ENCODE results near the gene GPR148.
"Not testable (repeated sequence)": the region's sequence is repeated elsewhere in the genome, so short reads cannot be mapped to it uniquely, and the experiment has no call there.

The GPR148 gene

GRCh38 chr2:130728549-130729316 is at the start of gene GPR148:
Gene GPR148, plus strand, starts transcription at chr2:130729070. Its CDS starts 82 bp downstream, at chr2:130729152.
- Mint-ChIP-seq H3K27me3 (peaks cover 21% of the 10 kb centered on the region), H3K27ac (no peak within 1 kb of the TSS), H3K4me3 (peak within 1 kb of the TSS; percentile 21), H3K9me3 (no peaks in the 10 kb centered on the region), H3K36me3 (ENCODE audit: low read depth) (no peaks in the 10 kb centered on the region), H3K4me1 (ENCODE audit: low read depth) (peaks cover 11% of the 10 kb centered on the region)
- intact Hi-C loops (cut with micrococcal nuclease), result loop anchor here (10.0 kb wide), 1 partner anchor 66 kb away; no protein-coding TSS in a partner anchor

DNA sequence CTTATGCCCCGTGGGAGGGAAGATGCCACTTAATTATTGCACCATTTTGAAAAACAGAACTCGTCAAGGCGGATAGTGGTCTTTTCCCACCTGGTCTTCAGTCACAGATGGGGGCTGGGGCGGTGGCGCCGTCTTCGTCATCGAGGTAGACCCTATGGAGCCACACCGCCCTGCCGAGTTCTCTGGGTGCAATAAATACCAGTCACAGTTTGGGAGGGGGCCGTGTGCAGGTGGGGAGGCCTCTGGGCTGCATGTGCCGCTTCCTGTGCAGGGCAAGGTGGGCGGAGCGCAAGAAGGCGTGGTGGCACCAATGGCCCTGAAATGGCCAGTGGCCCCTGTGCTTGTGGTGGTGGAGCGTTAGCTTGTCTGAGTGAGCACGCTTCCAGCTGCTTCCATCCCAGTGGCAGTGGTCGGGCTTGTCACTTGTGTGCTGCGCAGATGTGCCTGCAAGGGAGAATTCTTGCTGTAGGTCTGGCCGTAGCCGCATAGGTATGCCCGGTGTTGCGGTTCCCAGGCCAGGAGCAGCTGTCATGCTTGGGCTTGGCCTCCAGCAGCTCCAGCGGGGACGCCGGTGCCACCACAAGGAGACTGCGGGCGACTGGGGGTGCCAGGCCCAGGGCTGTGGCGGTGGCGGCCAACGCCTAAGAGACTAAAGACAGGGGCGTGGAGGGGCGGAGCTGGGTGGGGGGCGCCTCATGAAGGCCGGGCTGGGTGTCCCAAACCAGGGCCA is 36.7 kb upstream of the GPR148 start:
- H3K4me1 Mint-ChIP-seq (ENCODE audit: low read depth); H3K9me3 Mint-ChIP-seq; intact Hi-C loops (cut with micrococcal nuclease); H3K36me3 Mint-ChIP-seq (ENCODE audit: low read depth); H3K4me3 Mint-ChIP-seq; H3K27ac Mint-ChIP-seq: not testable (repeated sequence)
- peaks cover 14% of the 10 kb centered on the region for H3K27me3 Mint-ChIP-seq

DNA sequence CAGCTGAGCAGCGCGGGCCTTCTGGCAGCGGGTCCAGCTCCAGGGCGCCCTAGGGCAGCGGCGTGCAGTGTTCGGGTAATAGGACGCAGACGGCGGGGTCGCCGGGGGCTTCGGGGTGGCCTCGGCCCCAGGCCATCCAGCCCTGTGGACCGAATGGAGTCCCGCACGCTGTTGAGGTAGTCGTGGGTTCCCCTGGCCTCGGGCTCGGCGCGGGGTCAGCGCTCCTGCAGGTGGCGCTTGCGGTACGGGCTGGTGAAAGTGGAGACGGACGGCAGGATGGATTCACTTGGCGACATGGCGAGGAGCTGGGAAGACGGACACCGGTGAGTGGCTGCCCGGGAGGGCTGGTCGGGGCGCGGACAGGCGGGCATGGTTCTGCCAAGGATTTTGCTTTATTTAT is 35.4 kb upstream of the GPR148 start:
- peaks cover 14% of the 10 kb centered on the region for H3K27me3 Mint-ChIP-seq
- H3K4me3 Mint-ChIP-seq; H3K9me3 Mint-ChIP-seq; intact Hi-C loops (cut with micrococcal nuclease); H3K36me3 Mint-ChIP-seq (ENCODE audit: low read depth); H3K4me1 Mint-ChIP-seq (ENCODE audit: low read depth); H3K27ac Mint-ChIP-seq: not testable (repeated sequence)

DNA sequence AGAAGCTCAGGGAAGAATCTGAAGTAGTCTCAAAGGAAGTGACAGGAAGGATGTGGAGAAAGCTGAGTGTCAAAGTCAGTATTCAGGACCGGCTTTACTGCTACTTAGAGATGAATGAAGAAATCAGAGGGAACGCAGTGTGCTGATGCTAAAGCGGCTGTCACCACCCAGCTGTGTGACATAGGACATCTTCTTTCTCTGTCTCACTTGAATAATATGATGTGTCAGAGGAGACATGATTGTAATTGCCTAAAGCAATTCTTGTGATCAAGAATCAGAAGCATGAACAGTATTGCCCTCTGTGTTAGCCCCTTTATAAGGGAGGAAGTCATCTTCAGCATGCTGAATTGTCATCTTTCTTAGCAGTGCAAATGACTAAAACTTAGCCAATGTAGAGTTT is 25.6 kb upstream of the GPR148 start:
- H3K27ac Mint-ChIP-seq; H3K9me3 Mint-ChIP-seq; intact Hi-C loops (cut with micrococcal nuclease); H3K36me3 Mint-ChIP-seq (ENCODE audit: low read depth); H3K27me3 Mint-ChIP-seq; H3K4me3 Mint-ChIP-seq; H3K4me1 Mint-ChIP-seq (ENCODE audit: low read depth): not testable (repeated sequence)

DNA sequence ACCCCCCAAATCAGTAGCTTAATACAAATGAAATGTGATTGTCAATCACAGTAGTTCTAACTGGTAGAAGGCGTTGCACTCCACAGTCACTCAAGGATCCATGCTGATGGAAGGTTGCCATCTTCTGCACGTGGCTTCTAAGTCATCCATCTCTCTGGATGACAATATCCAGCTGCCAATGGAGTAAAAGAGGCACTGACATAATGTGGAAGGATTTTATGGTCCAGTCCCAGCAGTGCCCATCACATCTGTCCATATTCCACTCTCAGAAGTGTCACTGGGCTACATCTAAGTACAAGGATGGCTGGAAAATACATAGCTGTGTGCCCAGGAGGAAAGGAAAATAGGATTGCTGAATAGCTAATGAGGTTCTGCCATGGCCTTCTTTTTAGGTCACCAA is 14.1 kb upstream of the GPR148 start:
- H3K36me3 Mint-ChIP-seq (ENCODE audit: low read depth); intact Hi-C loops (cut with micrococcal nuclease); H3K27ac Mint-ChIP-seq; H3K9me3 Mint-ChIP-seq; H3K4me1 Mint-ChIP-seq (ENCODE audit: low read depth); H3K4me3 Mint-ChIP-seq; H3K27me3 Mint-ChIP-seq: not testable (repeated sequence)

DNA sequence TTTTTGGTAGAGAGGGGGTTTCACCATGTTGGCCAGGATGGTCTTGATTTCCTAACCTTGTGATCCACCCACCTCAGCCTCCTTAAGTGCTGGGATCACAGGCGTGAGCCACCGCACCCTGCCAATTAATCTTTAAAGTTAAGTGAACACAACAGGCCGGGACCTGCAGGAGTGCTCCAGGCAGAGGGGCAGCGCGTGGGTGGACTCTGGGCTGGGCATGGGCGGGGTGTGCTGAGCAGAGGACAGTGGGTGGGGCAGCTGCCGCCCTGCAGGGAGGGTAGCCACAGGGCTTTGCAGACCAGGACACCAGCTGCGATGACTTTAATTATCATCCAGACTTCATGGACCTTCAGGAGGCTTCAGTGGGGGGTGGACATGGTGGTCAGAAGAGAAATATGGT is 8.8 kb upstream of the GPR148 start:
- Mint-ChIP-seq H3K36me3 (ENCODE audit: low read depth) (no peaks in the 10 kb centered on the region), H3K27me3 (no peaks in the 10 kb centered on the region), H3K4me1 (ENCODE audit: low read depth) (no peaks in the 10 kb centered on the region), H3K4me3 (no peak overlapping the region), H3K9me3 (no peaks in the 10 kb centered on the region), H3K27ac (no peak overlapping the region)
- intact Hi-C loops (cut with micrococcal nuclease), result loop anchor here (10.0 kb wide), 1 partner anchor 75 kb away; no protein-coding TSS in a partner anchor

DNA sequence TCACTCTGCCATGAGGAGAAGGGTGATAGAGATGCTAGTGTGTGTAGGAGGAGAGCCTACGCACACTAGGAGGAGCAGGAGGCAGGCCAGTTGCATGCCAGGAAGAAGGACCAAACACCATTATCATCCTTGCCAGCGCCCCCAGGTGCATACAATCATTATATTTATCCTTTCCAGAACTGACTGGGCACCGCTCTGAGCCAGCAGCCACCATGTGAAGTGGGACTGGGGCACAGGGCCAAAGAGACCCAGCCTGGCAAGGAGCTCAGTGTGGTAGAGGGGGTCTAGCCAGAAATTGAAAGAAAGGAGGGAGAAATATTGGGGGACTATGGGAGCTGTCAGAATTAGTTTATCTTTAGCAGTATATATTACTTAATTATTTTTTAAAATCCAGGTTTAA is 8.3 kb upstream of the GPR148 start:
- no peaks in the 10 kb centered on the region for H3K4me1 Mint-ChIP-seq (ENCODE audit: low read depth)
- no peak overlapping the region for H3K27ac Mint-ChIP-seq
- no peaks in the 10 kb centered on the region for H3K27me3 Mint-ChIP-seq
- no peak overlapping the region for H3K4me3 Mint-ChIP-seq
- no peaks in the 10 kb centered on the region for H3K9me3 Mint-ChIP-seq
- intact Hi-C loops (cut with micrococcal nuclease), result loop anchor here (10.0 kb wide), 1 partner anchor 74 kb away; no protein-coding TSS in a partner anchor
- no peaks in the 10 kb centered on the region for H3K36me3 Mint-ChIP-seq (ENCODE audit: low read depth)

DNA sequence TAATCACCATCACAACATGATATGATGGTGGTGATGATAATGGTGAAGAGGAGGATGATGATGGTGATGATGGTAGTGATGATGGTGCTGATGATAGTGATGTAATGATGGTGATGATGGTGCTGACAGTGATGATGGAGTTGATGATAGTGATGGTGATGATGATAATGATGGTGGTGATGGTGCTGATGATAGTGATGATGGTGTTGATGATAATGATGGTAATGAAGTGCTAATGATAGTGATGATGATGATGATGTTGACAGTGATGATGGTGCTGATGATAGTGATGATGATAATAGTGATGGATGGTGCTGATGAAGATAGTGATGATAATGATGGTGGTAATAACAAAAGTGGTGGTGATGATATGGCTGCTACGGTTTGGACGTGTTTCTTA is 4.4 kb upstream of the GPR148 start:
- intact Hi-C loops (cut with micrococcal nuclease), result loop anchor here (10.0 kb wide), 1 partner anchor 70 kb away; no protein-coding TSS in a partner anchor
- Mint-ChIP-seq H3K9me3 (no peaks in the 10 kb centered on the region), H3K4me1 (ENCODE audit: low read depth) (peaks cover 11% of the 10 kb centered on the region), H3K36me3 (ENCODE audit: low read depth) (no peaks in the 10 kb centered on the region), H3K27ac (no peak overlapping the region), H3K4me3 (no peak overlapping the region), H3K27me3 (peaks cover 18% of the 10 kb centered on the region)

DNA sequence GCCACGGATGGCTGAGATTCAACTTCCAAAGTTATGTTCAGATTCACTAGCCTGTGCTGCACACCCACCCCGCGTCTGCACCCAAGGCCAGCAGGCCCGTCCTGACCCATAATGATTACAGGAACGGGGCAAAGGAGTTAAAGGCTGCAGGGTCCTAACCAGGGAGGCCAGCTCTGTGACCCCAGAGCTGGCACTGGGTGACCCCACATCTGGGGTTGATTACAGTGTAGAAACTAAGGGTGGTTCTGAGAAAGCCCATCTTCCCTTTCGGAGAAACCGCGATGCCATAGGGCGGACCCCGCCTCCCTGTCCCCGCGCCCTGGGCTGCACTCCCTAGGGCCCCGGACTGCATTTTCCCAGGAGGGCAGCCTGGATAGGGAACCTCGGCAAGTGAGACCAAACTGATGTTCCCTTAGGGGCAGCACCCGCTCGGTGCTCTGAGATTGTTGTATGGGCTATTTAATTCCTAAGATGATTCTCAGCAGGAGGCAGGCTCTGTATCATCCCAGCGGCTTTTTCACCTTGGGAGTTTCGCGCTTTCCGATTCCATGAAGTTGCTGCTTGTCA is 2.2 kb upstream of the GPR148 start:
- H3K4me1 Mint-ChIP-seq (ENCODE audit: low read depth), result peaks cover 11% of the 10 kb centered on the region
- peak overlapping the region; percentile 74 for H3K4me3 Mint-ChIP-seq
- H3K27ac Mint-ChIP-seq, result peak overlapping the region; percentile 25
- peaks cover 21% of the 10 kb centered on the region for H3K27me3 Mint-ChIP-seq
- no peaks in the 10 kb centered on the region for H3K36me3 Mint-ChIP-seq (ENCODE audit: low read depth)
- H3K9me3 Mint-ChIP-seq, result no peaks in the 10 kb centered on the region
- intact Hi-C loops (cut with micrococcal nuclease), result loop anchor here (10.0 kb wide), 1 partner anchor 68 kb away; no protein-coding TSS in a partner anchor

DNA sequence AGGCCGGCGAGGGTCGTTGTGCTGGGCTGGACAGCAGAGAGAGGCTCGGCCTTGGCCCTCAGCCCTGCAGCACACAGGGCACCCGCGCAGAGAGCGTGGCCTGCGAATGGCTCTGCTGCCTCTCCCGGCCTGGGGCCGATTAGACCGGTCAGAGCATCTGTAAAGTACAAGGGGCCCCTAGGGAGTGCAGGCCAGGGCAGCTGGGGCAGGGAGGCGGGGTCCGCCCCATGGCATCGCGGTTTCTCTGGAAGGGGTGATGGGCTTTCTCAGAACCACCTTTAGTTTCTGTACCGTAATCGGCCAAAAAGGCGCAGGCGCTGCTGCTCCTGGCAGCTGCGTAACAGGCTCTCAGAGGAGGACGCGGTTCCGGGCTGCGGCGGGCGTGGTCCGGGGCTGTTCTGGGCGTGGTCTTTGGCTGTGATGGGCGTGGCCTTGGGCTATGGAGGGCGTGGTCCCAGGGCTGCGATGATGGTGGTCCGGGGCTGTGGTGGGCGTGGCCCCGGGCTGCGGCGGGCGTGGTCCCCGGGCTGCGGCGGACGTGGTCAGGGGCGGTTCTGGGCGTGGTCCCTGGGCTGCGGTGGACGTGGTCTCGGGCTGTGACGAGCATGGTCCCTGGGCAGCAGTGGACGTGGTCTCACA is 1.5 kb upstream of the GPR148 start:
- intact Hi-C loops (cut with micrococcal nuclease), result loop anchor here (10.0 kb wide), 1 partner anchor 67 kb away; no protein-coding TSS in a partner anchor
- Mint-ChIP-seq H3K4me3 (peak overlapping the region; percentile 74), H3K27ac (peak overlapping the region; percentile 25), H3K9me3 (no peaks in the 10 kb centered on the region), H3K27me3 (peaks cover 21% of the 10 kb centered on the region), H3K4me1 (ENCODE audit: low read depth) (peaks cover 11% of the 10 kb centered on the region), H3K36me3 (ENCODE audit: low read depth) (no peaks in the 10 kb centered on the region)

GRCh38 chr2:130728007-130728454 is 839 bp upstream of the GPR148 start:
- intact Hi-C loops (cut with micrococcal nuclease), result loop anchor here (10.0 kb wide), 1 partner anchor 67 kb away; no protein-coding TSS in a partner anchor
- Mint-ChIP-seq H3K9me3 (no peaks in the 10 kb centered on the region), H3K36me3 (ENCODE audit: low read depth) (no peaks in the 10 kb centered on the region), H3K4me1 (ENCODE audit: low read depth) (peaks cover 11% of the 10 kb centered on the region), H3K27me3 (peaks cover 21% of the 10 kb centered on the region), H3K4me3 (peak overlapping the region; percentile 21), H3K27ac (no peak overlapping the region)

- Mint-ChIP-seq H3K27me3 (peaks cover 21% of the 10 kb centered on the region), H3K4me1 (ENCODE audit: low read depth) (peaks cover 11% of the 10 kb centered on the region), H3K4me3 (no peak overlapping the region), H3K9me3 (no peaks in the 10 kb centered on the region), H3K36me3 (ENCODE audit: low read depth) (no peaks in the 10 kb centered on the region), H3K27ac (no peak overlapping the region)
- intact Hi-C loops (cut with micrococcal nuclease), result loop anchor here (10.0 kb wide), 1 partner anchor 65 kb away; no protein-coding TSS in a partner anchor
Observed at GRCh38 chr2:130729322-130730299, 741 bp downstream of the GPR148 start.

GRCh38 chr2:130732257-130732656 is 3.4 kb downstream of the GPR148 start:
- peaks cover 11% of the 10 kb centered on the region for H3K27me3 Mint-ChIP-seq
- H3K4me3 Mint-ChIP-seq; H3K9me3 Mint-ChIP-seq; H3K27ac Mint-ChIP-seq; H3K36me3 Mint-ChIP-seq (ENCODE audit: low read depth); intact Hi-C loops (cut with micrococcal nuclease); H3K4me1 Mint-ChIP-seq (ENCODE audit: low read depth): not testable (repeated sequence)
